GM12892 (cell line): ENCODE results near the gene SPATA18.

Experiments used
- POLR2A ChIP-seq: IDR thresholded peaks from 2 replicates; pipeline ENCODE4 v1.6.1; 2011; ENCODE audit warnings: low read depth, low read length, control low read depth
- POLR2AphosphoS5 ChIP-seq: IDR thresholded peaks from 2 replicates; pipeline ENCODE4 v1.6.1; 2011; ENCODE audit warnings: low read depth, low read length, control low read depth
- TAF1 ChIP-seq: IDR thresholded peaks from 2 replicates; pipeline ENCODE4 v1.6.1; 2011; ENCODE audit warnings: low read depth, mild to moderate bottlenecking, control low read depth, low read length, borderline replicate concordance

- no peak for TF ChIP-seq POLR2AphosphoS5
- TF ChIP-seq TAF1: no peak
- TF ChIP-seq POLR2A: no peak
These were observed 31.0 kb upstream of the SPATA18 start, which contains the start of gene LRRC66 for GRCh38 chr4:52019936-52020657.
